SJSA1 (cell line): Measurements from ENCODE around the gene EXOC3L2. TPM values are rescaled to one million over a fixed set of nuclear protein-coding genes. Genes with fewer than 3 reads are reported as not detected.
"Not testable (repeated sequence)": the region's sequence is repeated elsewhere in the genome, so short reads cannot be mapped to it uniquely, and the experiment has no call there.

Experiments used
- DNase-seq, 2 experiments: peaks; one replicate each; pipeline ENCODE4 v3.0.0-alpha.2; 2015 to 2020; ENCODE audit warnings: low spot score in 2 of 2, low read depth in 1 of 2
- H3K27ac ChIP-seq: fragments of 250-450 bp; sonication (Bioruptor Pico); 2 replicates; pipeline ENCODE4 v1.5.1; 2020; ENCODE audit warnings: mild to moderate bottlenecking, moderate library complexity
- H3K27me3 ChIP-seq: fragments of 250-450 bp; sonication (Bioruptor Pico); replicated peaks from 2 replicates; pipeline ENCODE4 v1.5.1; 2020; ENCODE audit warnings: mild to moderate bottlenecking, moderate library complexity
- H3K36me3 ChIP-seq: fragments of 250-450 bp; sonication (Bioruptor Pico); 2 replicates; pipeline ENCODE4 v1.5.1; 2020; ENCODE audit warnings: mild to moderate bottlenecking
- H3K4me1 ChIP-seq: fragments of 250-450 bp; sonication (Bioruptor Pico); replicated peaks from 2 replicates; pipeline ENCODE4 v1.6.1; 2021; ENCODE audit warnings: mild to moderate bottlenecking
- H3K4me3 ChIP-seq: fragments of 250-450 bp; sonication (Bioruptor Pico); 2 replicates; pipeline ENCODE4 v1.5.1; 2020; ENCODE audit warnings: mild to moderate bottlenecking
- H3K9me3 ChIP-seq: fragments of 250-450 bp; sonication (Bioruptor Pico); replicated peaks from 2 replicates; pipeline ENCODE4 v1.5.1; 2020; ENCODE audit warnings: mild to moderate bottlenecking
- total RNA-seq: library from RNA; depleted of rRNA; stranded (reverse); fragments of >200 nt; shearing (Covaris generic); gene quantifications from 2 replicates; pipeline ENCODE4 v1.2.3, GENCODE V29; 2014

Gene EXOC3L2
- total RNA-seq, 1 experiment from 2014 or later = 0.05 TPM

DNA sequence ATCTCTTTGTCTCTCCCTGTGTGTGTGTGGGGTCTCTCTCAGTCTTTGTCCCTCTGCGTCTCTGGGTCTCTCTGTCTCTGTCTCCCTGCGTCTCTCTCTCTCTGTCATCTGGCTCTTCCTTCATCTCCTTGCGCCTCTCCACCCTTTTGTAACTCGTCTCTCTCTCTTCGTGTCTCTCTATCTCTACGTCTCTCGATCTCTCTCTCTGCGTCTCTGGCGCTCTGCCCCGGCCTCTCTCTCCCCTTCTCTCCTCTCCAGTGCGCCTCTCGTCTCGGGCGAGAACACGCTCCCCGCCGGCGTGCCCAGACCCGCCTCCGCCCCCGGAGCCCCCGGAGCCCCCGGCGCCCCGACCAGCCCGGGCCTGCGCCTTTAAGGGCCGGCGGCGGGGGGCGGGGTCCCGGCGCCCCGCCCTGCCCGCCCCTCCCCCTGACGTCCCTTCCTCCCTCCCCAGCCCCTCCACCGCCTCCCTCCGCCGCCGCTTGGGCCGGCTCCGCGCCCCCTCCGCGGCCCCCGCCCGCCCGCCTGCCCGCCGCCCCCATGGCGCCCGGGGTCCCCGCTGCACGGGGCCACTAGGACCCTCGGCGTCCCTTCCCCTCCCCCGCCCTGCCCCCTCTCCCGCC, 5.7 kb upstream of the EXOC3L2 start, which contains the start of gene MARK4:
Gene MARK4 (plus strand): TSS at position 440 of the 620 bp plus-strand sequence. CDS start 318 bp downstream, outside the sequence.
- Histone ChIP-seq H3K27ac (peak within 1 kb of the TSS; percentile 51), H3K4me3 (peak within 1 kb of the TSS; percentile 66), H3K27me3 (no peaks in the 10 kb centered on the region), H3K9me3 (no peaks in the 10 kb centered on the region), H3K36me3 (peaks cover 16% of the 10 kb centered on the region), H3K4me1 (peaks cover 19% of the 10 kb centered on the region)
- peak; percentile 31 to 57 for DNase-seq

DNA sequence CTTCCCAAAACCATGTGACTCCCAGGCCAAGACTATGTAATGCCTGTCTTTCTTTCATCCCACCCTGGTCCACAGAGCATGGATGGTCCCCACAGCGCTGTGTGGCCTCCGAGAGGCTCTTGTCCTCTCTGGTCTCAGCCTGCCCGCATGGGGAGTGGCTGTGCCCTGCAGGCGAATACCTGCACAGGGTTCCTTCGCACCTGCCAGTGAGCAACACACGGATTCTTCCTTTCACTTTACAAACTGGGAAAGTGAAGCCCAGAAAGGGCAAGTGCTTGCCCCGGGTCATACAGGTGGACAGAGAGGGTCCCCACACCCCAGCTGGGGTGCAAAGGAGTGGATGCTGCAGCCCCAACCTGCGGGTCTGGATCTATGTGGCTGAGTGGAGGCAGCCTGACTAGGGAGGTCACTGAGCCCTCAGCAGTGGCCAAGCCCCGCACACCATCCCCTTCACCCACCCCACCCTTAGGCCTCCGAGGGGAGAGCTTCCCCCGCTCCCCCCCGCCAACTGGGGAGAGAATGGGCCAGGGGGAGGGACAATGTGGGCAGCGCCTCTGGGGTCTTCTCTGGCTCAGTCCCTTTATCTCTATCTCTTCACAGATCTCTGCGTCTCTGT, 5.1 kb upstream of the EXOC3L2 start:
- H3K4me3 ChIP-seq = peak overlapping the region; percentile 66
- H3K27me3 ChIP-seq = no peaks in the 10 kb centered on the region
- H3K27ac ChIP-seq = no peak overlapping the region
- H3K4me1 ChIP-seq = peaks cover 19% of the 10 kb centered on the region
- H3K9me3 ChIP-seq = no peaks in the 10 kb centered on the region
- DNase-seq = no peak
- H3K36me3 ChIP-seq = peaks cover 16% of the 10 kb centered on the region

DNA sequence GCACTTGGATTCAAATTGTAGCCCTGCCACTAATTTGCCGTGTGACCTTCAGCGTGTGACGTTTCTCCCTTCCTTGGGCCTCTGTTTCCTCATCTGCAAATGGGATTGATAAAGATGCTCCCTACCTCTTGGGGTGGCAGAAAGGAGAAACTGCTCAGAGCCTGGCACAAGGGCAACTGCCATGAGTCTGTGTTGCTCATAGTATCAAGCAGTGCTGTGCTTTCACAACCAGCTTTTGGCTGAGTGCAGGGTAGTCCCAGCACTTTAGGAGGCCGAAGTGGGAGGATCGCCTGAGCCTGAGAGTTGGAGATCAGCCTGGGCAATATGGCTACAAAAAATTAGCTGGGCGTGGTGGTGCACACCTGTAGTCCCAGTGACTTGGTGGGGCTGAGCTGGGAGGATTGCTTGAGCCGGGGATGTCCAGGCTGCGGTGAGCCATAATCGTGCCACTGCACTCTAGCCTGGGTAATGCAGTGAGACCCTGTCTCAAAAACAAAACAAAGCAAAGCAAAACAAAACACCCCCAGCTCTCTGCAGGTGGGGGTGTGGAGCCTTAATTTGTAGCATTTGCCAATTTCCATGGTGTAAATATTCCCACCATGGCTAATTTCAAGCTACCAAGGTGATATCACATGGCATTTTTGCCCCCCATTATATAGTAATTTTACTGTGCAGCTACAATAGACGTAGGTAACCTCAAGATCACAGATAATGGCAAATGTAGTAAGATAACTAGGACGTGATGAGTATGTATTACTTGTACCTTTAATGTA, 4.2 kb upstream of the EXOC3L2 start:
- Histone ChIP-seq H3K4me3 (no peak overlapping the region), H3K27me3 (no peaks in the 10 kb centered on the region), H3K27ac (no peak overlapping the region), H3K4me1 (peaks cover 19% of the 10 kb centered on the region), H3K36me3 (peaks cover 12% of the 10 kb centered on the region), H3K9me3 (no peaks in the 10 kb centered on the region)
- no peak for DNase-seq

DNA sequence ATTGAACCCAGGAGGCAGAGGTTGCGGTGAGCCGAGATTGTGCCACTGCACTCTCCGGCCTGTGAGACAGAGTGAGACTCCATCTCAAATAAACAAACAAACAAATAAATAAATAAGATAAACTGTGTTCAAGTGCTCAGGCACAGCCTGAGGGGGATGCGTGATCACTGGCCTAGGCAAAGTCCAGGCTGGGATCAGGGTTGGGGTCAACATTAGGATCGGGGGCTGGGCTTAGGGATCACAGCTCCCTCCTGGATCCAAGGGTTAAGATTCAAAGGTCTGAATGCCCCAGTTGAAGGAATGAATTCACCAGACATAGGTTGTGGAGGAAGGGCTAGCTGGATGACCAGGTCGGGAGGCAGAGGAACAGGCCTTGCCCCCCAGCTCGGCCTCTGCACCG, 1.9 kb upstream of the EXOC3L2 start:
- Histone ChIP-seq H3K4me3 (no peak overlapping the region), H3K36me3 (no peaks in the 10 kb centered on the region), H3K9me3 (no peaks in the 10 kb centered on the region), H3K4me1 (0 out of 2 replicates have a peak, but pooled peaks cover 6% of the 10 kb centered on the region), H3K27ac (no peak overlapping the region), H3K27me3 (no peaks in the 10 kb centered on the region; the same call in 1 of the 2 replicates)
- no peak for DNase-seq

DNA sequence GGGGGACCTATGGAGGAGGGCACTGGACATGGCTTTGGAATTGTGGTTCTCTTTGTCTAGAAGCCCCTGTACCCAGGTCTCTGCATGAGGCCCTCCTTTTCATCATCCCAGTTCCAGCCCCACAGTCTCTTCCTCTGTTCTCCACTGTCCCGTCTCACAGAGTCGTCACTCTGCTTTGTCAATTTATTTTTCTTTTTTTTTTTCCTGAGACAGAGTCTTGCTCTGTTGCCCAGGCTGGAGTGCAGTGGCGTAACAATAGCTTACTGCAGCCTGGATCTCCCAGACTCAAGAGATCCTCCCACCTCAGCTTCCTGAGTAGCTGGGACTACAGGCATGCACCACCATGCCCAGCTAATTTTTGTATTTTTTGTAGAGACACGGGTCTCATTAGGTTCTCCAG, 619 bp upstream of the EXOC3L2 start:
- H3K27me3 ChIP-seq = no peaks in the 10 kb centered on the region; the same call in 1 of the 2 replicates
- H3K36me3 ChIP-seq = no peaks in the 10 kb centered on the region
- H3K4me3 ChIP-seq = no peak overlapping the region
- H3K9me3 ChIP-seq = no peaks in the 10 kb centered on the region
- no peak for DNase-seq
- H3K27ac ChIP-seq = no peak overlapping the region
- 0 out of 2 replicates have a peak, but pooled peaks cover 6% of the 10 kb centered on the region for H3K4me1 ChIP-seq

DNA sequence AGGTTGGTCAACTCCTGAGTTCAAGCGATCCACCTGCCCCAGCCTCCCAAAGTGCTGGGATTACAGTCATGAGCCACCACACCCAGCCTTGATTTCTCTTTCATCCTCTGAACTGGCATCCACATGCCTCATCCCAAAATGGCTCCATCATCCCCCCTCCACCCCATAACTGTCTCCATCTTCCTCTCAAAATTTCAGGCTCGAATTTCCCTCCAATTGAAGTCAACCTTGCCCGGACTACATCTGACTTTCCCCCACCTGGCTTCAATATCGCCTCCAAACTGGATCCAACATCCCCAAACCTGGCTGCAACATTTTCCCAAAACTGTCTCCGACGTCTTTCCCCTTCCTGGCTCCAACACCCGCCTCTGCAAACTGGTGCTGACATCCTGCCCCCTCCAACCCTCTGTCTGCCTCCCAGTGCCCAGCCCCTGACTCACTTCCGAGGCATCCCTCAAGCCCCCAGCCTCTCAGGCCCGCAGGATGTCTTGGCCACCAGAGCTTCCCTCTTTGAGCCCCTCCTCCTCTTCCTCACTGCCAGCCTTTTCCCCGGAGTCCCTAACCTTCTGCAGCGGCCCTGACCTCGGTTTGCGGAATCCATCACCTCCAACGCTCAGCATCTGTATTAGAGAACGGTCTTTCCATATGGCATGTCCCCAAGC, 943 bp downstream of the EXOC3L2 start:
- H3K27ac ChIP-seq = no peak overlapping the region
- H3K4me3 ChIP-seq = no peak overlapping the region
- H3K4me1 ChIP-seq = no peaks in the 10 kb centered on the region
- H3K9me3 ChIP-seq = no peaks in the 10 kb centered on the region
- DNase-seq = no peak
- H3K36me3 ChIP-seq = no peaks in the 10 kb centered on the region
- no peaks in the 10 kb centered on the region; the same call in 1 of the 2 replicates for H3K27me3 ChIP-seq

DNA sequence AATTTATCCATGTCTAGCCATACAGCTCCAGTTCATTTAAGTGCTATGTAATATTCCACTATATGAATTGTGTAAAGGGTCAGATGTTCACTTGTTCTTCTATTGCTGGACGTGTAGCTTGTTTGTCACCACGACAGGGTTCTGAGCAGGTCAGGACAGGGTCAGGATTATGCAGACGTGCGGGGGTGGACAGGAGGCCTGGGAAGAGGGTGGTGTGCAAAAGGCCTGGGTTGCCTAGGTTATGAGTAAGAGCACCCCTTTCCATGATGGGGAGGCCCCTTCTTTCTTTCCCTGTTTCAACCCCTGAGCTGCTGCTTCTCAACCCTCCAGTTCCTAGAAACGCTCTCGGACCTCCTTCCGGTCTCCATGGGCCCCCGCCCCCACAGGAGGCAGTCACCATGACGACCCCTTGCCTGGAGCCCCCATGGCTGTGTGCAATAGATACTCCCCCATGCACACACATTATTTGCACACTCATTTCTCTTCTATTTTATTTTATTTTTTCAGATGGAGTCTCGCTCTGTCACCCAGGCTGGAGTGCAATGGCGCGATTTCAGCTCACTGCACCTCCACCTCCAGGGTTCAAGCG, 2.0 kb downstream of the EXOC3L2 start:
- DNase-seq = no peak
- Histone ChIP-seq H3K27ac (no peak overlapping the region), H3K9me3 (no peaks in the 10 kb centered on the region), H3K27me3 (no peaks in the 10 kb centered on the region; the same call in 1 of the 2 replicates), H3K4me1 (no peaks in the 10 kb centered on the region), H3K36me3 (no peaks in the 10 kb centered on the region), H3K4me3 (no peak overlapping the region)

DNA sequence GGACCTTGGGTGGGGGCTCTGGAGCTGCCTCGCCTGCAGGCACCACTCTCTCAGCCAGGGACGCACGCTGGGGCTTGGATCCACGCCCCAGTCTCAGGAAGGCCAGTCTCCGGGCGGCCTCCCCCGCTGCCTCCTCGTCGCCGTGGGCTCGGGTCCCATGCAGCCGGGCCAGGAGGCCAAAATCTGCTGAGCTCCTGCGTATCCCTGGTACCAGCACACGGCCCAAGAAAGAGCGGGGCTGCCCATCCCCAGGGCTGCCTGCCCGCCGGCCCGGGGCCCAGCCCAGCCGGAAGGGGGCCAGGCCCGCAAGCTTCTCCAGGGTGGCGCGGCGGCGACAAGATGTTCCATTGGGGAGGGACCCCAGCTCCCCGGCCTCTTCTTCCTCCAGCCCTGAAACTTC, 6.7 kb downstream of the EXOC3L2 start:
- Histone ChIP-seq H3K4me1 (no peaks in the 10 kb centered on the region), H3K9me3 (no peaks in the 10 kb centered on the region), H3K27me3 (peaks cover 19% of the 10 kb centered on the region), H3K36me3 (no peaks in the 10 kb centered on the region), H3K4me3 (no peak overlapping the region), H3K27ac (no peak overlapping the region)
- DNase-seq = no peak

DNA sequence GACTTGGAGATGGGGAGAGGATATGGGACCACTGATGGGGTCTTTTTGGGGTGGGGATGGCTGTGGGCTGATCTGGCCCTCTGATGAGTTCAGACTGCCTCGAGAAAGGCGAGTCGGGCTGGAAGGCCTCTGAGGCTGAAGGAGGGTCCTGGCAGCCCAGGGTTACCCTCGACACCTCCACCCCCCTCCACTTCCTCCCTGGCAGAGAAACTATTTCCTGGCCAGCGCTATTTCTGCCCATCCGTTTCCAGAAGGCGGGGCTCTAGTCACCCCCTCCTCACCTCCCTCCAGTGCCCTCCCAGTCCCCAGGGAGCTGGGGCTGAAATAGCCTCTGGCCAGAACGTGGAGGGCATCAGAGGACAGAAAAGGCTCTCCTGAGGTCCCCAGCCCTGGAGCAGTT, 9.7 kb downstream of the EXOC3L2 start:
- H3K4me1 ChIP-seq = no peaks in the 10 kb centered on the region
- H3K9me3 ChIP-seq = no peaks in the 10 kb centered on the region
- peaks cover 26% of the 10 kb centered on the region for H3K27me3 ChIP-seq
- DNase-seq = no peak
- no peaks in the 10 kb centered on the region for H3K36me3 ChIP-seq
- no peak overlapping the region for H3K4me3 ChIP-seq
- H3K27ac ChIP-seq = no peak overlapping the region

DNA sequence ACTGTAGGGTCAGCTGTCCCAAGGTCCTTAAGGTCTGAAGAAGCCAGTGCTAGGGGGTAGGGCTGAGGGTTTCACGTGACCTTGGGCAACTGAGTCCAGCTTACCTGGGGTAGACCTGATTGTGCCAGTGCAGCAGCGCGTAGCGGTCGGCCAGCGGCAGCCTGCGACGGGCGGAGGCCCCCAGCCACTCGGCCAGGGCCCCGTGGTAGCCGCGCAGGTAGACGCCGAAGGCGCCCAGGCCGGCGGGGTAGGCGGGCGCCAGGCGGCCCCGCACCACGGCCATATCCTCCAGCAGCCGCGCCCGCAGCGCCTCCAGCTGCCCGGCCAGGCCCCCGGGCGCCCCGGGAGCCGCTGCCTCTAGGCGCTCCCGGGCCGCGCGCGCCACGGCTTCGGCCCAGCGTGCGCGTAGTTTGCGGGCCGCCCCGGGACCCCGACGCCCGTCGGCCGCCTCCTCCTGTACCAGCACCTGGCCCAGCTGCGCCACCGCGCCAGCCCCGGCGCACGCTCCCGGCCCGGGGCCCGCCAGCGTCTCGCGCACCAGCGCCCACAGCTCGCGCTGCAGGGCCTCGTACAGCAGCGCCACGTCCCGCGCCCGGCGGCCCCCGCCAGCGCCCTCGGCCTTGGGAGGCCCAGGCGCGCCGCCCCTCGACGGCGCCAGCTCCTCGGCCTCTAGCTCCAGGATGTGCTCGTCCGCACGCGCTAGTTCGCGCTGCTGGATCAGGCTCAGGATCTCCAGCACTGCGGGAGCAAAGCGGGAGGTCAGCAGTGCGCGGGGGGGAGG, 10.9 kb downstream of the EXOC3L2 start:
- no peaks in the 10 kb centered on the region for H3K4me1 ChIP-seq
- no peak for DNase-seq
- H3K36me3 ChIP-seq = no peaks in the 10 kb centered on the region
- H3K4me3 ChIP-seq = no peak overlapping the region
- H3K27me3 ChIP-seq = peaks cover 26% of the 10 kb centered on the region
- no peak overlapping the region for H3K27ac ChIP-seq
- no peaks in the 10 kb centered on the region for H3K9me3 ChIP-seq

DNA sequence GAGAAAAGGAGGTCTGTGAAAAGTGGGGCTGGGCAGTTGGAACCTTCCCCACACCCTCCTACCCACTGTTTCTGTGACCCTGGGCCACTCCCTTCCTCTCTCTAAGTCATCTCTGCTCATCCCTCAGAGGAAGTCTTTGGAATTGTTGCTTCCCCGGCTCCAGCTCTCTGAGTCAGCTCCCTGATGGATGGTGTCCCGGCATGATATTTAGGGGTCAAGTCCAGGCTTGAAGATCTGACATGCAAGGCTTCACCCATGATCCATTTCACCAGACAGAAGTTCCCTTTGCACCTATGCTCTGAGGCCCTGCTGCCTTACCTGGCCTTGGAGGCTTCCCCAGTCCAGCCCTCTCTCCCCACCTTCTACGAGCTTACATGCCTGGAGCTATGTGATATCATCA, 13.3 kb downstream of the EXOC3L2 start:
- H3K27ac ChIP-seq = no peak overlapping the region
- DNase-seq = no peak
- H3K27me3 ChIP-seq = peaks cover 30% of the 10 kb centered on the region
- H3K36me3 ChIP-seq = no peaks in the 10 kb centered on the region
- H3K9me3 ChIP-seq = no peaks in the 10 kb centered on the region
- H3K4me3 ChIP-seq = no peak overlapping the region
- no peaks in the 10 kb centered on the region for H3K4me1 ChIP-seq

DNA sequence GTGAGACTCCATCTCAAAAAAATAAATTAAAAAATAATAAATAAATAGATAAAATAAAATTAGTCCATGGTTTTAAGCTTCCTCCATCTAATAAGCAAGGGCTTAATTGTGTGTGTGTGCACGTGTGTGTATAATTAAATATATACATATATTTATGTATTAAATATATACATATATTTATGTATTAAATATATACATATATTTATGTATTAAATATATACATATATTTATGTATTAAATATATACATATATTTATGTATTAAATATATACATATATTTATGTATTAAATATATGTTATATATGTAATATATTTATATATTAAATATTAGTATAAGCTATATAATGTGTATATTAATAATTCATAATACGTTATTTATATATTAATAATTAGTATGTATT, 16.2 kb downstream of the EXOC3L2 start:
- H3K4me1 ChIP-seq, H3K27ac ChIP-seq, H3K9me3 ChIP-seq, H3K4me3 ChIP-seq, H3K36me3 ChIP-seq, DNase-seq: not testable (repeated sequence)
- peaks cover 16% of the 10 kb centered on the region for H3K27me3 ChIP-seq

DNA sequence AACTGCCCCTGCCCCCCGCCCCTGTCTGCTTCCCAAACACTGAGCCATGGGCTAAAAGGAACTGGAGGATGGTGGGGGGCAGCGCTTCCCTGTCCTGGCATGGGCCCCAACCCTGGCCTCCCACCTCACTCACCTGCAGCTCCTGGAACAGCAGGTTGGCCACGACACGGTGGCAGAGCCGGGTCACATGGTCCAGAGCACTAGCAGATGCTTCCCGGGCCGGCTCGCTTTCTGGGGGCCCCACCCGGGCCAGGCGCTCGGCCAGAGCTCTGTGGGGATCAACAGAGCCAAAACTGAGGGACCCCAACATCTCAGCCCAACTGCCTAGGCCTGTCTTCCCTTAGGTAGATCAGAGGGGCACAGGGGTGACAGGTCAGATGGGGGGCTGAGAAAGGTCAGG, 20.6 kb downstream of the EXOC3L2 start:
- H3K4me1 ChIP-seq = no peaks in the 10 kb centered on the region
- H3K9me3 ChIP-seq = no peaks in the 10 kb centered on the region
- DNase-seq = no peak
- H3K36me3 ChIP-seq = no peaks in the 10 kb centered on the region
- H3K4me3 ChIP-seq = no peak overlapping the region
- H3K27ac ChIP-seq = no peak overlapping the region
- peaks cover 11% of the 10 kb centered on the region for H3K27me3 ChIP-seq
